CD4-positive, alpha-beta T cell treated with Interleukin-4 for 4 hours (primary cell): Measurements from ENCODE around the gene RFLNA.
"Not testable (repeated sequence)": the region's sequence is repeated elsewhere in the genome, so short reads cannot be mapped to it uniquely, and the experiment has no call there.

Experiments used
- DNase-seq: peaks from one replicate; pipeline ENCODE4 v3.0.0-alpha.2; 2020

The RFLNA gene

GRCh38 chr12:124321556-124322270 is 26.8 kb downstream of the RFLNA start:
- DNase-seq: no peak

DNA sequence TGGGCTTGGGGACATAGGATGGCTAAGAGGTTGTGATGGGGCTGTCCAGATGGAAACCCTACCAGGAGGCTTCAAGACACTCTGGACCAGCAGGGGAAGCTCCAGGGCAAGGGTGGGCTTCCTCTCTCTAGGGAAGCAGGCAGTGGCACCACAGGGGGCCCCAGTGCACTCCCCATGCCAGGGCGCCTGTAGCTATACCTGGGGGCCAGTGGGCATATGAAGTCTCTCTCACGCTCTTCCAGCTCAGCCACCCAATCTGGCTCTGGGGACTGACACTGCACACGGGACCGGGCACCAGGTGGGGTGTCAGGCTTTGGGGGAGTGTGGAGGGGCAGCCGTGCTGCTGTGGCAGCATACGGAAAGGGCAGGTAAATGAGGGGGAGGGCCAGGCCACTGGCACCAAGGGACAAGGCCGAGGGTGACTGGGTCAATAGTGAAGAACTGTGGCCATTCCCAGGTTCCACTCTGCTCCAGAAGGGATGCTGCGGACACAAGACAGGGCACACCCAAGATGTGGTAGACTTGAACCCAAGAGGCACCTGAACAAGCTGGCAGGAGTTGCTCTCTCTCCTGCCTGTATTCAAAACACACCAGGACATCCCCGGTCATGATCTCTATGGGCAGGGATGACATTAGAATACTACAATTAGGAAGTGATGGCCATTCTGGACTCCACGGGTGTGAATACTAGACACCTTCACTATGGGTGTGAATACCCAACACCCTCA is 27.5 kb downstream of the RFLNA start:
- DNase-seq: no peak

DNA sequence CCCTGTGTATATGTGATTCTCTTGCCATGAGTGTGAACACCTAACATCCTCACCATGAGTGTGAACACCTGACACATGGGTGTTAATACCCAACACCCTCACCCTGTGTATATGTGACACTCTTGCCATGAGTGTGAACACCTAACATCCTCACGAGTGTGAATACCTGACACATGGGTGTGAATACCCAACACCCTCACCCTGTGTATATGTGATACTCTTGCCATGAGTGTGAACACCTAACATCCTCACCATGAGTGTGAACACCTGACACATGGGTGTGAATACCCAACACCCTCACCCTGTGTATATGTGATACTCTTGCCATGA is 28.1 kb downstream of the RFLNA start:
- not testable (repeated sequence) for DNase-seq

- peak; percentile 10 for DNase-seq
Measured at GRCh38 chr12:124323771-124324530, 29.1 kb downstream of the RFLNA start.

DNA sequence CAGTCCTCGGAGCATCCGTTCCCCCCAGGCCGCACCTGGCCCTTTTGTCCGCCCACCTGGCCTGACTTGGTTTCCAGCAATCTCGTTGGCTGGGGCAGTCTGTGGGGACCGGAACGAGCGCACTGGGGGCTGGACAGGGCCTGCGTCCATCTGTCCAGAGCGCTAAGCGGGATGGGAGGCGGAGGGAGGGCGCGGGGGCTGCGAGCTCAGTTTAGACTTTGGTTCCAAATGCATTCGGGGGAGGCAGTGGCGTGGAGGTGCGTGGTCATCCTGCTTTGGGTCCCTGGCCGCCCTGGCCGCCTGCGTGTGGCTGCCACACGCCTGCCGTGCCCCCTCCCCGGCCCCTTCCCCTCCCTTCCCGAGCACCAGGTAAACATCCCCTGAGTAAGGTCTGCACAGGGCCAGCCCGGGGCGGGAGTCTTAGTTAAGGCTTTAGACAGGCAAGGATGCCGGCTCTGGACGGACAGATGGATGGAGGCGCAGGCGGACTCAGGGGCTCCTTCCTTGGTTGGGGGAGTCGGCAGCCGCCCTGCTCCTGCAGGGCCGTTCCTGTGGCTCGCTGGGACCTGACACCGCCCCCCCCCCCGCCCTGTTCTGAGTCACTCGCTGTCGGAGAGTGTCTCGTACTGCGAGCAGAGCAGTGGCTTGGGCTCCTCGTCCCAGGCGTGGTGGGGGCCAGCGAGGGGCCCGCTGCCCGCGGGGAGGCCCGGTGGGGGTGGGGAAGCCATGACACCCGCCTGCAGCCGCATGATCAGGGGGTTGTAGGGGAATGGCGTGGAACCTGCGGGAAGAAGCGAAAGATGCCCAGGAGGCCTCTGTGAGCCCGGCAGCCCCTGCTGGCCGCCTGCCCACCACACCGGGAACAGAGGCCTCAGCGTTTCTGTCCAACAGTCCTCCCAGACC is 30.2 kb downstream of the RFLNA start:
- DNase-seq: no peak

- no peak for DNase-seq
Measured at GRCh38 chr12:124326104-124326503, 31.2 kb downstream of the RFLNA start.

GRCh38 chr12:124326871-124327270 is 32.0 kb downstream of the RFLNA start:
- no peak for DNase-seq

- no peak for DNase-seq
Measured at GRCh38 chr12:124327362-124328043, 32.6 kb downstream of the RFLNA start.

- no peak for DNase-seq
Measured at GRCh38 chr12:124328116-124328515, 33.2 kb downstream of the RFLNA start.

DNA sequence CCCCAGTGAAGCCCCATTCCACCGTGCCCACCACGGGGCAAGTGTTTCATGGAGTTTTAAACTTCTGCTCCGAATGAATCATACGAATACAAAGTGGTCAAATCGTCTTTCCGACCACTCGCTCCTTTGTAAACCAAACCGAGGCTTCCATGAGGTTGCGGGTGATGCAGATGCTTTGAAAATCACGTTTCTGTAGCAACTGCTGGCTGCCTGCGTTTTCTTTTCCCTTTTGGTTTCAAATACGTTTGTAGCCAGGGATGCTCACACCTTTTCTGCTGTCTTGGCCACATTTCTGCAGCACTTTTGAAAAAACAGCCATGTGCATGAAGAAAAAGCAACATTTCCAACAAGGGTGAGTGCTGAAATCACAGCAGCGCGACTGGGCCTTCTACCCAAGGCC is 33.7 kb downstream of the RFLNA start:
- no peak for DNase-seq

GRCh38 chr12:124332058-124332672 is 37.3 kb downstream of the RFLNA start:
- DNase-seq: no peak

DNA sequence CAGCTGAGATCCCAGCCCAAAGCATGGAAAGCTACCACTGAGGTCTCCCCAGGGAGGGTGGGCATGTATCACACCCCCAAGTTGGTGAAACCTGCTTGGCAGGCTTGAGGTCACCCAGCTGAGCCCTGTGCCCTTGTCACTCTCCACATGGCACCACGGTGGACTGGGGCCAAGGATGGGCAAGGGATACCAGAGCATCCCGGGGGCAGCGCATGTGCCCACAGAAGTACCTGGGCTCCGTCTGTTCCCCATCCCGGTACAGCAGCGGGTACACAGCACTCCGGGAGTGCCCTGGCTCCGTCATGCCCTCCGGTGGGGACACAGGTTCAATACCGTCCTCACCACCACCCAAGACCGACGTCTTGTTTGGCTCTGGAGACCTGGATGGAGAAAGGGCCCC is 38.0 kb downstream of the RFLNA start:
- DNase-seq: no peak

DNA sequence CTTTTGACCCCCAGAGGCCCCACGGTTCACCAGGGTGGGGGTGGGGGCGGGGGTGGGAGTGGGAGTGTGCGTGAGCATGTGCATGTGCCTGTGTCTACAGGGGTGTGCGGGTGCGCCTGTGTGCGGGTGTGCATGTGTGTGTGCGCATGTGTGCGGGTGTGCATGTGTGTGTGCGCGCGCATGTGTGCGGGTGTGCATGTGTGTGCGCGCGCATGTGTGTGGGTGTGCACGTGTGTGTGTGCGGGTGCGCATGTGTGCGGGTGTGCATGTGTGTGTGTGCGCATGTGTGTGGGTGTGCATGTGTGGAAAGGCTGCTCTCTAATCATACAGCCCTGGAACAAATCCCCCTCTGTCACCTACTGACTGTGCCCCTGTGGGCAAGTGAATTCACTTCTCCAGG is 38.8 kb downstream of the RFLNA start:
- DNase-seq: no peak

DNA sequence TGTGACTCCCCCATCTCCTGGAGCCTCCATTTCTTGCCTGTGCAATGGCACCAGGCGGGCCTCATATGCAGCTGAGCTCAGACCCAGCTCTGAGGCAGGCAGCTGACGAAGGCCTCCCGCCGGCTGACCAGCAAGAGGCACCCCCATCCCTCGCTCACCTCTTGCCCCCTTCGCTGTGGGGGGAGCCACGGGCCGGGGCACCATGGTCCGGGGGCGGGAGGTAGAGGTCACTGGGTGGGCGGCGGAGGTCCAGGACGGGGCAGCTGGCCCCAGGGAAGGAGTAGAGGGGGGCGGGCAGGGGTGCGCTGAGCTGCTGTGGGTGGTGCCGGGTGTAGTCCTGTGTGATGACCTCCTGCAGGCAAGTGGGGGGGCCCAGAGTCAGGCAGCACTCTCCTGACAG is 39.4 kb downstream of the RFLNA start:
- DNase-seq: no peak

DNA sequence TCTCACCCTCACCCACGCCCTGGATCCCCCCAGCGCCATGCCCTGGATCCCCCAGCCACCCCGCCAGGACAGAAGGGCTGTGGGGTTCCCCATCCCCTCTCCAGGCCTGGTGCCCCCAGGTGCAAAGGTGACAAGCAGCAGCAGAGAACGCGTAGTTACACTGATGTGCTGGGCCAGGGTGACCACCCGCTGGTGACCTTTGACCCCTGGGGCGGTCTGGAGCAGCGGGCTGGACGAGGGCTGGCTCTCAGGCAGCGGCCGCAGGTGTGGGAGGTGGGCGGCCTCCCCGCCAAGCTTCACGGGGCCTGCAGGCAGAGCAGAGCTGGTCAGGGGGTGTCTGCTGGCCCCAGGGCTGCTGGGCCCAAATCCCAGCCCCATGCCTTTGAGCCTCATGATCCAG is 40.1 kb downstream of the RFLNA start:
- DNase-seq: no peak

DNA sequence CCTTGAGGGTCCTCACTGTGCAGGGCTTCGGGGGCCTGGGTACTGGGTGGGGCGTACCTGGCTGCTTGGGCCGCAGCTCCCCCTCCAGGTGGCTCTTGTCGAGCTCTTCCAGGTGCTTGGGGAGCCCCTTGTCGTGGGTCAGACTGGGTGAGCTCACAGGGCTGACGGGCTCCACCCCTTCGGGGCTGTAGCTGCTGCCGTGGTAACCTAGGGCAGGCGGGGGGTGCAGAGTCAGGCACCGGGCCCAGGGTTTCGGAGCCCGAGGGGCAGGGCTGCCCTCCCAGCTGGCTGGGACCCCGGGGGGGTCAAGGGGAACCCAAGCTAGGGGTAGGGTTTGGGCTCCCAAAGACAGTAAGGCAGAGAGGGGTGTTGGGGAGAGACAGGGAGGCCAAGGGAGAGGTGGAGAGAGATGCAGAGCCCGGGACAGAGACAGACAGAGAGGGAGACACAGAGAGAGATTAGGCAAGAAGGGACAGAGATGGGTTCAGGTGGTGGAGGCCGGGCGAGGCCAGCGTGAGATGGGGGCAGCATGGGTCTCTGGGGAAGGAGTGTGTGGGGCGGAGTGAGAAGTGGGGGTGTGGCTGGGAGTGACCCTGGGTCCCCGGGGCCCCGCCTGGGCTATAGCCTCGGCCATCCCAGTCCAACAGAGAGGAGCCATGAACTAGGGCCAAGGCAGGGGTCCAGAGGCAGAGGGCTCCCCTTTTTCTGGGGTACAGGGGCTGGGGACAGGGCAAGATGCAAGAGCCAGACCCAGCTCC is 40.7 kb downstream of the RFLNA start:
- DNase-seq: no peak

DNA sequence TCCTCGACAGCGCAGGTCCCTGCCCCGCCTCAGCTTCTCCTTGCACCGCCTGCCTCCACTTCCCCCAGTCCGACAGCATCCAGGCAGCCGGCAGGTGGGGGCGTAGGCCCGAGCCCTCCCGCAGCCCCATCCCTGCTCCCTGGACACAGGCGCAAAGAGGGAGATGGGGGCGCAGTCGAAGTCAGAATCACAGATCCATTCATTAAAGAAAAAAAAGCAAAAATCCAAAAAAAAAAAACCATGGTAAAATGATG is 41.2 kb downstream of the RFLNA start:
- no peak for DNase-seq

DNA sequence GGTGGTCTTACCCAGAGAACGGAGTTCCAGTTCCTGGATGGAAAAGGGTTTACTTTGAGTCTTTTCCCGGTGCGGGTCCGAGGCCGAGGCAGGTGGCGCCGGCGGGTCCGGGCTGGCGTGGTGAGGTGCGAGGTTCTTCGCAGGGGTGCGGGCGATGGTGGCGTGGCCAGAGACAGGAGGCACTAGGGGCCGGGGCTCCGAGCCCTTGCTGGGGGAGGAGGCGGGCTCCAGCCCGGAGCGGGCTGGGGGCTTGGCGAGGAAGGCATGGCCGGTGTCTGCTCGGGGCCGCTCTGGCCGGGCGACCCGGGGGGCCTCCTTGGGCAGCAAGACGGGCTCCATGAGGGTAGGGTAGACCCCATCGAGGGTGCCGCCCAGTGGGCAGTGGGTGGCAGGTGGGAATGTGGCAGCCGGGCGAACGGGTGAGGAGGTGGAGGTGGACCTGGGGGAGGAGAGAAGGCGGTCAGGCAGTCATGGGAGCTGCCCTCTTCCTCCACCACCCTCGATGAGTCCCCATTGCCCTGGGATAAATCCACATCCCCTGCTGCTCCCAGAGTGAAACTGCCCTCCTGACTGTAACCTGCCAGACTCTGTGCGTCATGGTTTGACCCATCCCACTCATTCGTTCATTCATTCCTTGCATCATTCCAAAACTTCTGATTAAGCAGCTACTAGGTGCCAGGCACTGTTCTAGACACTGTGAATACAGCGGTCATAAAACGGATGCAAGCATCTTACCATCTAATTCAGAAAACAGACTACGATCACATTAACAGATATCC is 42.0 kb downstream of the RFLNA start:
- no peak for DNase-seq

- no peak for DNase-seq
Measured at GRCh38 chr12:124337622-124338021, 42.7 kb downstream of the RFLNA start.

- DNase-seq: no peak
Measured at GRCh38 chr12:124338448-124338847, 43.6 kb downstream of the RFLNA start.
